ENCODE results near the gene CREG1. TPM values are rescaled to one million over a fixed set of nuclear protein-coding genes. Genes with fewer than 3 reads are reported as not detected.

CREG1 gene
- total RNA-seq, 2 donors from 2014 or later = 43.2 to 72.7 TPM

GRCh38 chr1:167518331-167518700 is 35.2 kb downstream of the CREG1 start, which contains the start of gene CD247:
Gene CD247 (minus strand): TSS chr1:167518529. CDS start chr1:167518465, 64 bp downstream.
- Histone ChIP-seq H3K4me1 (no peaks in the 10 kb centered on the region), H3K4me3 (peak within 1 kb of the TSS; percentile 16), H3K36me3 (no peaks in the 10 kb centered on the region), H3K9ac (ENCODE audit: low read depth in 2 of 2, low read length in 2 of 2) (peak within 1 kb of the TSS; percentile 14 to 43), H3K27ac (peak within 1 kb of the TSS; percentile 25), H3K9me3 (no peaks in the 10 kb centered on the region), H3K27me3 (no peaks in the 10 kb centered on the region)
- DNase-seq = no peak
- no peak for TF ChIP-seq CTCF (IDR thresholded peaks at IDR 0.05)
- intact Hi-C loops (cut with DNase I) = no loop called here

GRCh38 chr1:167517535-167518330 is 35.8 kb downstream of the CREG1 start:
- DNase-seq = no peak

GRCh38 chr1:167516404-167517388 is 36.9 kb downstream of the CREG1 start:
- H3K27me3 ChIP-seq = no peaks in the 10 kb centered on the region
- peak overlapping the region; percentile 16 for H3K4me3 ChIP-seq
- intact Hi-C loops (cut with DNase I) = no loop called here
- no peak for DNase-seq
- peak overlapping the region; percentile 15 for H3K27ac ChIP-seq
- no peak for TF ChIP-seq CTCF (IDR thresholded peaks at IDR 0.05)
- H3K9ac ChIP-seq (ENCODE audit: low read depth in 2 of 2, low read length in 2 of 2) = peak overlapping the region; percentile 14 to 24
- H3K4me1 ChIP-seq = no peaks in the 10 kb centered on the region
- no peaks in the 10 kb centered on the region for H3K36me3 ChIP-seq
- no peaks in the 10 kb centered on the region for H3K9me3 ChIP-seq

More at GRCh38 chr1:167517535-167518330, 35.8 kb downstream of the CREG1 start:
- Histone ChIP-seq H3K36me3 (no peaks in the 10 kb centered on the region), H3K9me3 (no peaks in the 10 kb centered on the region), H3K9ac (ENCODE audit: low read depth in 2 of 2, low read length in 2 of 2) (peak overlapping the region; percentile 14 to 43), H3K4me1 (no peaks in the 10 kb centered on the region), H3K4me3 (peak overlapping the region; percentile 16), H3K27ac (peak overlapping the region; percentile 25), H3K27me3 (no peaks in the 10 kb centered on the region)
- intact Hi-C loops (cut with DNase I) = no loop called here
- no peak for TF ChIP-seq CTCF (IDR thresholded peaks at IDR 0.05)

- Histone ChIP-seq H3K9me3 (no peaks in the 10 kb centered on the region), H3K27ac (no peak overlapping the region)
These were observed 37.7 kb downstream of the CREG1 start for GRCh38 chr1:167515893-167516321.

More at GRCh38 chr1:167515893-167516321, 37.7 kb downstream of the CREG1 start:
- Histone ChIP-seq H3K4me3 (no peak overlapping the region), H3K36me3 (no peaks in the 10 kb centered on the region), H3K4me1 (no peaks in the 10 kb centered on the region), H3K9ac (ENCODE audit: low read depth in 2 of 2, low read length in 2 of 2) (no peak overlapping the region), H3K27me3 (no peaks in the 10 kb centered on the region)
- no peak for DNase-seq
- intact Hi-C loops (cut with DNase I) = no loop called here
- TF ChIP-seq CTCF (IDR thresholded peaks at IDR 0.05) = no peak
